Astrocyte of the cerebellum (primary cell): ENCODE results near the gene ZDHHC14.

Experiments
- DNase-seq: peaks from one replicate; pipeline ENCODE4 v3.0.0-alpha.2; 2011; ENCODE audit warnings: low read depth
- H3K4me3 ChIP-seq: 2 replicates; pipeline ENCODE4 v1.5.1; 2011; ENCODE audit warnings: mild to moderate bottlenecking, low read depth, low read length, moderate library complexity
- in situ Hi-C: cut with HindIII; loops from 2 replicates; pipeline ENCODE4 v1.10.0; 2017; ENCODE audit warnings: low sequenced_read_pairs
- TF ChIP-seq, protein P1 (sequence below): IDR thresholded peaks from 2 replicates; pipeline ENCODE4 v1.5.1; 2012; ENCODE audit warnings: low read length, low read depth, moderate library complexity, mild to moderate bottlenecking; ENCODE audit errors: missing control alignments

Gene ZDHHC14

GRCh38 chr6:157449610-157450009 lies 68.6 kb downstream of the ZDHHC14 start:
- no peak overlapping the region for H3K4me3 ChIP-seq
- in situ Hi-C loops: no loop called here
- TF ChIP-seq, protein P1, sequence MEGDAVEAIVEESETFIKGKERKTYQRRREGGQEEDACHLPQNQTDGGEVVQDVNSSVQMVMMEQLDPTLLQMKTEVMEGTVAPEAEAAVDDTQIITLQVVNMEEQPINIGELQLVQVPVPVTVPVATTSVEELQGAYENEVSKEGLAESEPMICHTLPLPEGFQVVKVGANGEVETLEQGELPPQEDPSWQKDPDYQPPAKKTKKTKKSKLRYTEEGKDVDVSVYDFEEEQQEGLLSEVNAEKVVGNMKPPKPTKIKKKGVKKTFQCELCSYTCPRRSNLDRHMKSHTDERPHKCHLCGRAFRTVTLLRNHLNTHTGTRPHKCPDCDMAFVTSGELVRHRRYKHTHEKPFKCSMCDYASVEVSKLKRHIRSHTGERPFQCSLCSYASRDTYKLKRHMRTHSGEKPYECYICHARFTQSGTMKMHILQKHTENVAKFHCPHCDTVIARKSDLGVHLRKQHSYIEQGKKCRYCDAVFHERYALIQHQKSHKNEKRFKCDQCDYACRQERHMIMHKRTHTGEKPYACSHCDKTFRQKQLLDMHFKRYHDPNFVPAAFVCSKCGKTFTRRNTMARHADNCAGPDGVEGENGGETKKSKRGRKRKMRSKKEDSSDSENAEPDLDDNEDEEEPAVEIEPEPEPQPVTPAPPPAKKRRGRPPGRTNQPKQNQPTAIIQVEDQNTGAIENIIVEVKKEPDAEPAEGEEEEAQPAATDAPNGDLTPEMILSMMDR: no peak
- no peak for DNase-seq

GRCh38 chr6:157450931-157451742 lies 70.1 kb downstream of the ZDHHC14 start:
- in situ Hi-C loops: no loop called here
- H3K4me3 ChIP-seq: no peak overlapping the region
- DNase-seq: no peak
- TF ChIP-seq, protein P1: no peak

- H3K4me3 ChIP-seq: no peak overlapping the region
- TF ChIP-seq, protein P1: no peak
- no peak for DNase-seq
- in situ Hi-C loops: no loop called here
Measured at GRCh38 chr6:157452096-157452495, 71.1 kb downstream of the ZDHHC14 start.

- in situ Hi-C loops: no loop called here
- no peak for DNase-seq
- H3K4me3 ChIP-seq: no peak overlapping the region
- TF ChIP-seq, protein P1: no peak
Measured at GRCh38 chr6:157453131-157453530, 72.1 kb downstream of the ZDHHC14 start.

GRCh38 chr6:157453978-157454377 lies 73.0 kb downstream of the ZDHHC14 start:
- TF ChIP-seq, protein P1: no peak
- in situ Hi-C loops: no loop called here
- H3K4me3 ChIP-seq: no peak overlapping the region
- no peak for DNase-seq

- in situ Hi-C loops: no loop called here
- TF ChIP-seq, protein P1: no peak
- no peak overlapping the region for H3K4me3 ChIP-seq
- DNase-seq: no peak
Measured at GRCh38 chr6:157454762-157455714, 74.0 kb downstream of the ZDHHC14 start.
